ENCODE data around the gene EIF4E1B.

Gene EIF4E1B

DNA sequence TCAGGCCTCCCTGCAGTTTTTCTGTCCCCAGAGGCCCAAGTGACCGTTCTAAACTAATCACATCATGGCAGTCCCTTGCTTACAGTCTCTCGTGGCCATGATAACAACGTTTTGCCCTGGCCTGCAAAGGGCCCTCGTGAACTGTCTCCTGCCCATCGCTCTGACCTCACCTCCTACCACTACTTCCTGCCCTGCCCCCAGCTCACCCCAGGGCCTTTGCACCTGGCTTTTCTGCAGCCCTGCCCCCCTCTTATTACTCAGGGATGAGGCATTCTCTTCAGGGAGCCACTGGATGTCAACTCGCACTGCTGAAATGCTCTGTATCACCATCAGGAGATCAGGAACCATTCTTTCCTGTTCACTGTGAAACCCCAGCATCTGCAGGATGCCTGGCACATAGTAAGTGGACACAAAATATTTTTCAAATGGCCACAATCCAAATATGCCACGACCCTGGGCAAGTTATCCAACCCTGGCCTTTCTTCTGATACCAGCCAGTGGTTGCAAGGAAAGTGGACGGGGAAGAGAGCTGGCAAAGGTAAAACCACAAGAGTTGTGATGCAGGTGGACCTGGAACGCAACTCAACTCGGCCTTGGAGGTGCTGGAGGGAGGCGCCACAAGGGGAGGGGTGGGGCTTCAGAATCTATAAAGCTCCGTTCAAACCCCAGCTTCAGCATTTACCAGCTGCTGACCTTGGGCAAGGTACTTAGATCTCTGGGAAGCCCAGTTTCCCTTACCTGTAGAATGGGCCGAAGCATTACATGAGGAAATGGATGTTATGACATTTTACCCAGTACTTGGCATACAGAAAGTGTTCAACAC, 1.9 kb upstream of the EIF4E1B start:
- DNase-seq, result no peak

DNA sequence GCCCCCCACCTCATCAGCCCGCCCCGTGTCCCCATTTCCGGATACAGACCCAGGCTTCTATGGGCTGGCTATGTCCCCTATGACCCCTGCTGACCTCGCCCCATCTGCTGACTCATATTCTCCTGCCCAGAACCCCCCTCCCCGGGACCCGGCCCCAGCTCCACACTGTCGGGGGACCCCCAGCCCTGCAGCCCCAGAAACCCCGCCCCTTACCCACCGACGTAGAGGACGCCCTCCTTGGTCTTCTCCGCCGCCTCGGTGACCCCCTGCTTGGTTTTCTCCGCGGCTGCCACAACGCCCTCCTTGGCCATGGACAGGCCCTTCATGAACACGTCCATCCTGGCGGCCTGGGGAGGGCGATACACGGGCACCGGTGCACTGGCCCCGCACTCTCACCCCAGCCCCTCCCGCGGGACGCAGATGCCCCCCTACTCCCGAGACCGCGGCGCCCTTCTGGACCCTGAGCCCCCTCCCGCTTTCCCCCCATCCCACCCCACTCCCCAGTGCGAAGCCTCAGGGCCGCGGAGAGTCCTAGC, 1.1 kb upstream of the EIF4E1B start:
- no peak for DNase-seq

DNA sequence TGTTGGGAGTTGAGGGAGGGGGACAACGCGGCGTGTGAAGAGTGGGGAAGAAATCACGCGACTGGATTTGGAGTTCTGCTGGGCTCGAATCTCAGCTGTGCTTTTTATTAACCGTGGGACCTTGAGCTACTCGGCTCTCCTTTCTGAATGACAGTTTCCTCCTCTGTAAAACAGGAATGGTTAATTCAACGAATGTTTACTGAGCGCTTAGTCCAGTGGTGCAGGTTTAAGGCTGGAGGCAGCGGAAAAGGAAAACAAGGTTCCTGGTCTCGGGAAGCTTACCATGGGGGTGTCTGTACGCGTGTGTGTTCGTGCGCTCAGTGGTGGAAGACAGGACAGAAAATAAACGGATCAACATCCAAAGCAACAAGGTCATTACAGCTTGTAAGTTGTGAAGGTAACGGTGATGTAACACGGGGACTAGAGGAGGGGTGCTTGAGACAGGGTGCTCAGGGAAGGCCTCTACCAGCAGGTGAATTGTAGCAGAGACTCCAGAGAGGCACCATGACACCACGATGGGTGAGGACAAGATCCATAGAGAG, 277 bp downstream of the EIF4E1B start:
- no peak for DNase-seq

DNA sequence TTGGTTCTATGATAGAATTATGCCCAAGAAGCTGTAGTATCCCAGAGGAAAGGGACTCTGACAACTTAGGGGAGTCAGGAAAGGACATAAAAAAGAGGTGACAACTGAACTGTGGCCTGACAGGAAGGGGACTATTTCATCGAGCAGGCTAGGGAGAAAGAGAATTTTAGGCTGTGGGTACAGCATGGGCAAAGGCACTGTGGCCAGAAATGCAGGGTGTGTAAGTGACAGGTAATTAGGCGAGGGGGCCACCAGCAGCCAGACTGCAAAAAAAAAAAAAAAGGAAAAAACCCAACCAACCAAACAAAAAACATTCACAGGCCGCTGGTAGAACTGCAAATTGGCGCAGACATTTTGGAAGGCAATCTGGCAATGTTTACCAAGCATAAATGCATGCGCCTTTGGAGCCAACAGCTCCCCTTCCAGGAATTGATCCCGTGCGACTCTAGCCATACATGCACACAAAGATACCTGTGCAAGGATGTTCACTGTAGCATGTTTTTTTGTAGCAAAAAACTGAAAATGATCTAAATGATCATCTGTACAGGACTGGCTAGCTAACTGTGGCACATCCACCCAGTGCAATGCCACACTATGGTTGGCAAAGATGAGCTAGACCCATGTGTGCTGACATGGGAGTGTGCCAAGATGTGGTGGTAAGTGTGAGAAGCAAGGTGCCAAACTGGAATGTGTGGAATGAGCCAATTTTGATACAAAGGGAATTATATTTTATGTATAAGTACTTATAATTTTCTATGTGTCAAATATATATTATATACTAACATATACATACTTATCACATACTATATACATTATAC, 1.1 kb downstream of the EIF4E1B start:
- DNase-seq, result no peak

DNA sequence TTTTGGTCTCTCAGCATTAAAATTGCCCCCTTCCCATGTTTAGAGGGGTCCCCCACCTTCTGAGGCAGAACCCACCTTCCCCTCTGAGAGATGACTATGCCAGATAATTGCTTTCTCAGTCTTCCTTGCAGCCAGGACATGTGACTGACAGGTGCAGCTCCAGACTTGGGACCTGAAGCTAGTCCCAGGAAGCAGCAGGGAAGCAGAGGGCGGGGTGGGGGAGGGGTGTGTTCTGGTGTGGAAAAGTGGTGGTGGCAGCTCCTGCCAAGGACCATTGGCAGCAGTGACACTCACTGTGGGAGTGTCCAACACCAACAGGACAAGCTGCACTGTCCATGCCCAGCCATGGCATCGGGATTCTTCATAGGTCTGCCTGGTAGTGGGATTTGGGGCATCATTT, 2.3 kb downstream of the EIF4E1B start:
- DNase-seq, result no peak

DNA sequence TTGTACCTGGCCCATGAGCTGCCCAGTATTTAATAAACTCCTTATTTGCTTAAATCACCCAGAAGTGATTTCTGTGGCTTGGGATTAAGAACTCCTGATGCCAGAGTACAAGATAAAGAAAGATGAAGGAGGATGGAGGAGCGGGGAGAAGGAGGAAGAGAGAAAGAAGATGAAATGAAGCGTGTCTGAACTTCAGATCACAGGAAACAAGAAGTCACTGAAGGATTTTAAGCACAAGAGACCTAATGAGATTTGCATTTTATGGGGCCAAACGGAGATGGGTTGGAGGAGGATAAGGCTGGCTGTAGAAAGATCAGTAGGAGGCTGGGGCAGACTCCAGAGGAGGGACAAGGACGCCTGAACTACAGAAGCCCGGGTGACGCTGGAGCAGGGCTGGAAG, 3.1 kb downstream of the EIF4E1B start:
- DNase-seq, result no peak

DNA sequence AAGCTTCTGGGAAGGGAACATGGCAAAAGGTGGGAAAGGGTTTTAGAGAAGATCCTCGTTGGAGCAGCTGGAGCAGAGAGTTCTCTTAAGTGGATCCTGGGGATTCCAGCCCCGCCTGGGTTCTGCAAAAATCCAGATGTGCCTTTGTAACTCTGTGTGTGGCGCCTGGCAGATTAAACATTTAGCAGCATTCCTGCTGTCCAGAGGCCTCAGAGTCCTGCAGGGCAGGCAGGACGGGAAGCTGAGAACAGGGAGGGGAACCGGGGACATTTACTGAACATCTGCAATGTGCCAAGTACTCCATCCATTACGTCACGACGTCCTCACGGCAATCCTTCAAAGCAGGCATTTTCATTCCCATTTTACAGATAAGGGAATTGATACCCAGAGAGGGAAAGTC, 6.0 kb downstream of the EIF4E1B start:
- DNase-seq, result no peak

DNA sequence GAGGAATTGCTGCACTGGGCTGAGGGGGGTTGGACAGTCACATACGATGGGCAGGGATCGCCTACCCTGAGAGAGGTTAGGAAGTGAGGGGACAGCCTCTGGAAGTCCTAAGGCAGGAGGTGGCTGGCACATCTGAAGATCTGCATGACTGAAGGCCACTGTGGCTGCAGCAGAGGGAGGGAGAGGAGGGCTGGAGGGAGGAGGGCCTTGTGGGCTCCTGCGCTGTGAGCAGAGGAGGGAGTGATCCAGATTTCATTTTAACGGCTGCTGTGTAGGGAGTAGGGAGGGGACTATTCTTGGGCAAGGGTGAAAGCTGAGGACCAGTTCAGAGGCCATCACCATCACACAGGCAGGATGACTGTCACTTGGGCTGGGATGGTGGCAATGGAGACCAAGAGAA, 7.1 kb downstream of the EIF4E1B start:
- no peak for DNase-seq

DNA sequence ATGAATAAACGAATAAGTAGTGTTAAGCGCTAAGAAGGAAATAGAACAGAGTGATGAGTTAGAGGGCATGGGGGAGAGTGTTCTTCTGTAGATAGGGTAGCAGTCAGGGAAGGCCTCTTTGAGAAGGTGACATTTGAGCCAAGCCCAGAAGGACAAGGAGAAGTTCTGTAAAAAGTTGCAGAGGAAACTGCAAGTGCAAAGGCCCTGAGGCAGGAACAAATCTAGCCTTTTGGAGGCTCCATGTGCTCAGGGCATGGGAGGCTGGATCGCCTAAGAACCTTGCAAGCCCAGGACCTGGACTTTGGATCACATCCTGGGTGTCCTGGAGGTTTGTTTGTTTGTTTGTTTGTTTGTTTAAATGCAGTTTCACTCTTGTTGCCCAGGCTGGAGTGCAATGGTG, 8.0 kb downstream of the EIF4E1B start:
- DNase-seq, result no peak

DNA sequence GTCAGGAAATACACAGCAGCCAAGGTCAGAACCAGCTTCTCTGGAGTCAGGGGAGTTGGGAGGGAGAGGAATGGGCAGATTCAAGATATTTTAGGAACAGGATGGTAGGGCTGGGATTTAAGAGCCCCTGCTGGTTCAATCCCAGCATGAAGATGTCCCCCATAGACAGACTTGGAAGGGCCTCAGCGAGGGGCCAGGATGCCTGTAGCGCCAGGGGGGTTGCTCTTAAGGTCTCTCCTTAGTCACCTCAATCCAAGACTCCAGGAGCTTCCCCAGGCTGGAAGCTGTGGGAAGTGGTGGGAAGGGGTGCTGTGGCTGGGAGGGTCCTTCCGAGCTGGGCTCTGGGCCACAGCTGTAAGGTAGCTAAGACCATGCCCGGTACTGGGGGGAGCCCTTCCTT, 8.7 kb downstream of the EIF4E1B start:
- no peak for DNase-seq

DNA sequence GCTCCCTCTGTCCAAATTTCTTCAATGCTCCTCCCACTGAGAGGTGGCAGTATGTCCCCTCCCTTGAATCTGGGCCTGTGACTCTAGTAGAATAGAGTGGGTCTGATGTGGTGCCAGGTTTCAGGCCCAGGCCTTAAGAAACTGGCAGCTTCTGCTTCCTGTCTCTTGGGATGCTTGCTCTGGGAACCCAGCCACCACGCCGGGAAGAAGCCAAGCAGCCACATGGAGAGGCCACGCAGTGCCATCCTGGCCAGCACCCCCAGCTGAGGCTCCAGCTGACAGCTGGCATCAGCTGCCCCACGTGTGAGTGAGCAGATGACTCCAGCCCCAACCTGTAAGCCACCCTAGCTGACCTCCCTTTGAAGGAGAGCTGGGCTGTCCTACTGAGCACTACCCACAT, 9.5 kb downstream of the EIF4E1B start:
- DNase-seq, result no peak

DNA sequence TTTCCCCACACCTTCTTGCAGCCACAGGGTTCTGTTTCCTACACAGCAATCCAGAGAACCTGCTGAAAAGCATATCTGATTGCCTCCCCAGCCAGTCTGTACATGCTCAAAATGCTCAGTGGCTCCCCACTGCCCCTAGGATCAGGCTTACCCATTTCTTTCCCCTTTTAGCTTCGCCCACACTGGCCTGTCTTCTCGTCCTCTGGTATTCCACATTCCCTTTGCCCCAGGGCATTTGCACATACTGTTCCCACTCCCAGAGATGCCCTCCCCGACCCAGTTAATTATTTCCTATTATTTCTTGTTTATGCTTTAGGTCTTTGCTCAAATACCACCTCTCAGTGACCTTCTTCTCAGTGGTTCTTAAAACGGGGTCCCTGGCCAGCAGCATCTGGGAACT, 10.1 kb downstream of the EIF4E1B start:
- DNase-seq, result no peak

DNA sequence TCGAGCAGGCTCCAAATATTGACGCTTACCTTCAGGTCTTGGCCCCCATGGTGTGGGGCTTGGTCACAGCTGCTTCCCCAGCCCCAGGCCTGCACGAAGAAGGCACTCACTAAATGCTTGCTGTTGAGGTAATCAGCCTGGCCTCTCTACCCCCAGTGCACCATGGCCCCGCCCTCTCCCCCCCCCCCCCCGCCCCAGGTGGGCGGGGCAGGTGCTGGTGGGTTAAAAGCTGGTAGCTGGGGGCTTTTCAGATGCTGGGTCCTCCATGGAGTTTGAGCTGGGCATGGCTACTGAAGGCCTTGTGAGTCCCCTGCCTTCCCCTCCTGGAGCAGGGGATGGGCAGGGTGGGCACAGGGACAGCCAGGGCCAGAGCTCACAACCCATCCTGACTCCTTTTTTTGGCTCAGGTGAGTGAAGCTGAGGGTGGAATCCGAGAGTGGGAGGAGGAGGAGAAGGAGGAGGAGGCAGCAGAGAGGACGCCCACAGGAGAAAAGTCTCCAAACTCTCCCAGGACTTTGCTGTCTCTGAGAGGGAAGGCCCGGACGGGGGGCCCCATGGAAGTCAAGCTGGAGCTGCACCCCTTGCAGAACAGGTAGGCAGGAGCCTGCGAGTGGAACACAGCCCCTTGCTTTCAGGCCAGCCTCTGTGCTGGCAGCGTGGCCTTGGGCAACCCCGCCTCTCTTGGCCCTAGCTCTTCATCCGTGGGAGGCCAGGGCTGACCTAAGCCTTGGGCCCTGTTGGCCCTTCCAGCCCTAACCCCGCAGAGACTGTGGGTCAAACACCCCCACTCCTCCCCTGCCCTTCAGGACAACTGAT, 12.4 kb downstream of the EIF4E1B start:
- DNase-seq, result no peak

DNA sequence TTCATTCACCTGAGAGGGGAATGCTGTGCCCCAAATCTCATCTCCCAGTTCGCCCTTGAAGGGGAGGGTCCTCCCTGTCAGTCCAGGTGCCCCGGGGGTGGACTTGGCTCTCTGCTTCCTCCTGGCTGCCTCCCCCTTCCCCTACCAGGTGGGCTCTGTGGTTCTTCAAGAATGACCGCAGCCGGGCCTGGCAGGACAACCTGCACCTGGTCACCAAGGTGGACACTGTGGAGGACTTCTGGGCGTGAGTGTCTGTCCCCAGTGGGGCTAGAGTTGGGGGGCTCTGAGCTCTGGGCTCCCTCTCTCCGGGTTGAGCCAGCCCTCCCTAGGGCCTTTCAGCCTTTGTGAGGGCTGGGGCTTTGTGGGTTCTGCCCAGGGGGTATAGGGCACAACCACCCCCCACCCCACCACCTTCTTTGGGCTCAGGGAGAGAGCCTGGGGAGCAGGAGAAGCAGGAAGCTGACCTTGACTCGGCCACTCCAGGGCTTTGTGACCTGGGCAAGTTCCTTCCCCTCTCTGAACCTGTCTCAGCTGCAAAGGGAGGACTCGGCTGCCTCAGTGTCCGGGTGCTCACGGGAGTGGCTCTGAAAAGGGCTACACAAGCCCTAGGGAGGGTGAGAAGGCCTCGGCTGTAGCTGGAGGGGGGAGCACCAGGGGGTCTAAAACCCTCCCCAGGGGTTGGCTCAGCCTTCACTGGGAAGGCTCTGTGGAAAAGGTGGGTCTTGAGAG, 13.2 kb downstream of the EIF4E1B start:
- no peak for DNase-seq

DNA sequence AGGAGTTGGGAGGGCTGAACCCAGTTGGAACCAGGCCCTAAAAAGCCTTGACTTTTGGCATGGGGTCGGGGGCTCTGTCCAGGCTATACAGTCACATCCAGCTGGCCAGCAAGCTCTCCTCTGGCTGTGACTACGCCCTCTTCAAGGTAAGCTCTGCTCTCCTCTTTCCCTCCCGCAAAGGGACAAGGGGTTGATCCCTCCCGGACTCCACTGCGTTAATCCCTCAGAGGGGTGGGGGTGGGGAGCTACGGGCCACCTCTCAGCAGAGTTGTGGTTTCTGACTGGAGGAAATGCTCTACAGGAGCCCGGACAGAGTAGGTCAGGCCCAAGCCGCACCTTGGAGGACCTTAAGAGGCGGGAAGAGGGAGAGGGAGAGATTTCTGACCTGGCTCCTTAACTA, 13.8 kb downstream of the EIF4E1B start:
- DNase-seq, result no peak

DNA sequence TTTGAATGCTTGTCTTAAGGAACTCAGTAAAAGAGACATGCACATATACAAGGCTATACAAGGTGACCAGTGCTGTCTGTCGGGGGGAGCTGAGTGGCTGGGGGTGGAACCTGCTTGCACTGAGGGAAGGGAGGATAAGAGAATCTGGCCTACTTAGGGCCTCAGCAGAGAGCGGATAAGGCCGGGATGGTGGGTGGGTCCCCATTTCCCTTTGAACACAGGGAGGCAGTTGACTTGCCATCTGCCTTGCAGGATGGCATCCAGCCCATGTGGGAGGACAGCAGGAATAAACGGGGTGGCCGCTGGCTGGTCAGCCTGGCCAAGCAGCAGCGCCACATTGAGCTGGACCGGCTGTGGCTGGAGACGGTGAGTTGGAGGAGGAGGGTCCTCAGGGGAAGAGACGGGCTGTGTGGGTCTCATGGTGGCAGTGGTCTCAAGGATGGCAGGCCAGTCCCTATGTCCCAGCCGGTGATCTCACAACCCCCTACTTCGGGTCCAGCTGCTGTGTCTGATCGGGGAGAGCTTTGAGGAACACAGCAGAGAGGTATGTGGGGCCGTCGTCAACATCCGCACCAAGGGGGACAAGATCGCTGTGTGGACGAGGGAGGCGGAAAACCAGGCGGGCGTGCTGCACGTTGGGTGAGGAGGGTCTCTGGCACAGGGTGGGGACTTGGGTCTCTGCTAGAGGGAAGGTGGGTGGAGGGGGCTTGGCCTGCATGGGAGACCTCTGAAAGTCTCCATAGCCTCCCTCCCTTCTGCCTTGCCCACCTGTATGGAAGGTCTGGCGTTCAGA, 14.6 kb downstream of the EIF4E1B start:
- DNase-seq, result no peak

DNA sequence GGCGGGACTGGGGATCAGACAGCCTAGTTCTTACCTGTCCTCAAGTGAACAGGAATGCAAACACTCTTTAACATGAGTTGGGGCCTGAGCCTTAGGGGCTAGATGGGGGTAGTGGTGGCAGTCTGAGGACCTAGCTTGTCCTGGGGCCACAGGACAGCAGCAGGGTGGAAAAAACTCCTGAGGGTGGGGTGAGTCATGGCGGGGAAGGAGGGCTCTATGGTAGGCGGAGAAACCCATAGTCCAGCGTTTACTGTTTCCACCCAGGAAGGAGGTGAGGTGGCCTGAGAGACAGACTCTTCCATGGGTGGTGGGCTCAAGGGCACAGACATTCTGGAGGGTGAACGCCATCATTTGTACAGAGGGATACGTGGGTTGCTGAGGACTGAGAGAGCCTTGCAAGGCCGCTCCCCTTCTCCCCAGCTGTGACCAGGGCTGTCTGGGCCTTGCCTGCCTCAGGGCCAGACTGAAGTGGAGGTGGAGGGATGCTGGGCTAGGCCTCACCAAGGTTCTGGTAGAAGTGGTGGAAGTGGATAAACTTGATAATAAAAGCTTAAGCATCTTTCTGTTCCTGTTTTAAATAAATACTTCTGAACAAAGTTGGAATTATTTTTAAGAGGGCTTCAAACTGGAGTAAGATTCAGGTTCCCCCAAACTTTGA, 15.7 kb downstream of the EIF4E1B start:
- DNase-seq, result no peak

DNA sequence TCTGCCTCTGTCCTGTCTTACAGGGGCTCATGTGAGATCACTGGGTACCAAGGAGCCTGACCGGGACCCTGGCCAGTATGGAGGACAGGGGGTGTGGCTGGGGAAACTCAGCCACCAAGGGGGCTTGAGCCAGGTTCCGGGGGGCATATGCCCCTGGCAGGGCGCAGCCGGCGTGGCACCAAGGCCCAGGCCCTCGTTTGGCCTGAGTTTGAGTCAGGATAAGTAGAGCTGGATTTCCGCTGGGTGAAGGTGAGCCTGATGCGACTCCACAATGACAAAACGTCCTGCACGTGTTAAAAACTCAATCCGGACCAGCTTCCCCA, 16.2 kb downstream of the EIF4E1B start:
- DNase-seq, result no peak

DNA sequence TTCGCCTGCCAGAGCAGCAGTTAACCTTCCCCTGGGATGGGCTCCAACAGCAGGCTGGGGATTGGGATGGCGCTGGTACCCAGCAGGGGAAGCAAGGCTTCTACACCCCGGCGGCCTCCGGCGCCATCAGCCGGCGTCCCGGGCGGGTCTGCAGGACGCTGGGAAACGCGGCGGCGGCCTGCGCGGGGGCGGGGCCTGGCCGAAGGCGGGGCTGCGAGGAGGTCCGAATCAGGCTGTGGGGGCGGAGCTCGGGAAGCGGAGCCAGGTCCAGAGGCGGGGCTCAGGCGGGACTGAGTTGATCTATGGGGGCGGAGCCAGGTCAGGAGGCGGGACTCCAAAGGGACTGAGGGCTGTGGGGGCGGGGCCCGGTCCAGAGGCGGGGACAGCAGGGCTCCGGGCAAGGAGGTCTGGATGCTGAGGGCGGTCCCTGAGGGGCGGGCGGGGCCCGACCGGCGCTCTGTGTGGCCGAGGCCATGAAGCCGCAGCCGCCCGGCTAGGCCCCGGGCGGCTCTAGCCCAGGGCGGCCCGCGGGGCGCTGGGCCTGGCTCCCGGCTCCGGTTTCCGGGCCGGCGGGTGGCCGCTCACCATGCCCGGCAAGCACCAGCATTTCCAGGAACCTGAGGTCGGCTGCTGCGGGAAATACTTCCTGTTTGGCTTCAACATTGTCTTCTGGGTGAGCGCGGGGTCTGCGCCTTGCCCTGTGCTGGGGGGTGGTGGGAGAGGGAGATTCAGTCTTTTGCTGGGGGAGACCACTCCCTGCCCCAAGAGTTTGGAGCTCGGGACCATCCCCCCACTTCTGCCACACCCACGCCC, 16.8 kb downstream of the EIF4E1B start, which contains the start of gene TSPAN17:
Gene TSPAN17 (plus strand): TSS at position 455 of the 813 bp plus-strand sequence. CDS start 132 bp downstream, at position 587.
- peak; percentile 96 for DNase-seq
